BE2C (cell line): ENCODE data around the gene EMC1.

Experiments
- DNase-seq: peaks from one replicate; pipeline ENCODE4 v3.0.0-alpha.2; 2020
- H3K27me3 ChIP-seq: fragments of 250-450 bp; sonication (Bioruptor Pico); 2 replicates; pipeline ENCODE4 v1.5.1; 2020; ENCODE audit warnings: mild to moderate bottlenecking
- H3K36me3 ChIP-seq: fragments of 250-450 bp; sonication (Bioruptor Pico); 2 replicates; pipeline ENCODE4 v1.5.1; 2020; ENCODE audit warnings: mild to moderate bottlenecking
- H3K4me1 ChIP-seq: fragments of 250-450 bp; sonication (Bioruptor Pico); 2 replicates; pipeline ENCODE4 v1.5.1; 2020
- H3K4me3 ChIP-seq: 2 replicates; pipeline ENCODE4 v1.5.1; 2011; ENCODE audit warnings: low read depth, low read length
- H3K9me3 ChIP-seq: fragments of 250-450 bp; sonication (Bioruptor Pico); 2 replicates; pipeline ENCODE4 v1.5.1; 2020
- CTCF ChIP-seq: IDR thresholded peaks from 2 replicates; pipeline ENCODE4 v1.5.1; 2012; ENCODE audit warnings: mild to moderate bottlenecking, low read depth, low read length

The EMC1 gene

GRCh38 chr1:19199329-19199968 is 51.9 kb downstream of the EMC1 start:
- no peak for TF ChIP-seq CTCF
- H3K9me3 ChIP-seq: no peaks in the 10 kb centered on the region
- H3K27me3 ChIP-seq: no peaks in the 10 kb centered on the region
- no peak overlapping the region for H3K4me3 ChIP-seq
- peaks cover 11% of the 10 kb centered on the region for H3K36me3 ChIP-seq
- no peak for DNase-seq
- no peaks in the 10 kb centered on the region for H3K4me1 ChIP-seq

- no peak for TF ChIP-seq CTCF
- H3K9me3 ChIP-seq: no peaks in the 10 kb centered on the region
- H3K27me3 ChIP-seq: no peaks in the 10 kb centered on the region
- no peak overlapping the region for H3K4me3 ChIP-seq
- H3K36me3 ChIP-seq: peaks cover 14% of the 10 kb centered on the region
- DNase-seq: no peak
- no peaks in the 10 kb centered on the region for H3K4me1 ChIP-seq
Measured at GRCh38 chr1:19198820-19199219, 52.5 kb downstream of the EMC1 start.

GRCh38 chr1:19197845-19198244 is 53.5 kb downstream of the EMC1 start:
- no peaks in the 10 kb centered on the region for H3K4me1 ChIP-seq
- no peak for DNase-seq
- no peaks in the 10 kb centered on the region for H3K9me3 ChIP-seq
- H3K4me3 ChIP-seq: no peak overlapping the region
- peaks cover 22% of the 10 kb centered on the region for H3K36me3 ChIP-seq
- H3K27me3 ChIP-seq: no peaks in the 10 kb centered on the region
- no peak for TF ChIP-seq CTCF

GRCh38 chr1:19196331-19196730 is 55.0 kb downstream of the EMC1 start:
- Histone ChIP-seq H3K9me3 (no peaks in the 10 kb centered on the region), H3K36me3 (peaks cover 27% of the 10 kb centered on the region)
- TF ChIP-seq CTCF: no peak

GRCh38 chr1:19193004-19193403 is 58.3 kb downstream of the EMC1 start:
- no peaks in the 10 kb centered on the region for H3K4me1 ChIP-seq
- DNase-seq: no peak
- H3K27me3 ChIP-seq: no peaks in the 10 kb centered on the region
- H3K36me3 ChIP-seq: peaks cover 24% of the 10 kb centered on the region
- H3K4me3 ChIP-seq: no peak overlapping the region
- no peak for TF ChIP-seq CTCF
- no peaks in the 10 kb centered on the region for H3K9me3 ChIP-seq

More at GRCh38 chr1:19196331-19196730, 55.0 kb downstream of the EMC1 start:
- DNase-seq: no peak
- Histone ChIP-seq H3K4me1 (no peaks in the 10 kb centered on the region), H3K27me3 (no peaks in the 10 kb centered on the region), H3K4me3 (no peak overlapping the region)

- DNase-seq: no peak
- Histone ChIP-seq H3K9me3 (no peaks in the 10 kb centered on the region), H3K4me3 (no peak overlapping the region), H3K4me1 (no peaks in the 10 kb centered on the region), H3K27me3 (no peaks in the 10 kb centered on the region), H3K36me3 (peaks cover 22% of the 10 kb centered on the region)
- TF ChIP-seq CTCF: no peak
Measured at GRCh38 chr1:19191811-19192210, 59.5 kb downstream of the EMC1 start.
